ENCODE measurements around the gene ASPSCR1. TPM values are rescaled to one million over a fixed set of nuclear protein-coding genes. Genes with fewer than 3 reads are reported as not detected.
A peak's percentile ranks its signal among the peaks of the same experiment; 100 is the strongest.

The ASPSCR1 gene
- total and polyA plus RNA-seq, 5 donors, result 16.6 to 28.9 (median 21.2) TPM

DNA sequence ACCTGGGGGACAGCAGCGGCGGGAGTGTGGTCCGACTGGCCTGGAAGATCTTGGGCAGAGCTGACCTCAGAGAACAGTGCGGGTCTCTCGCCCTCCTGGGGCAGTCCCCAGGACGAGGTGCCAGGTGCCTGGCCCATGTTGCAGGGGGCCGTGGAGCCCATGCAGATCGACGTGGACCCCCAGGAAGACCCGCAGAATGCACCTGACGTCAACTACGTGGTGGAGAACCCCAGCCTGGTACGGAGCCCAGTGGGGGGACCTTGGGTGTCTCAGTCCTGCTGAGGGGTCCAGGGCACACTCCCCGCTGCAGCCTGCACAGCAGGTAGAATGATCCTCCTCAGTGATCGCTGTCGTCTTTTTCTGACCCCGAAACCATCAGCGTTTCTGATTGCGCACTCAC, 75.7 kb downstream of the ASPSCR1 start:
- H3K4me3 ChIP-seq (ENCODE audit: low read length), result no peak overlapping the region
- H3K27ac ChIP-seq (ENCODE audit: low read length), result no peak overlapping the region
- WGBS, result 87% methylated on average over 19 of the region's 19 CpGs
- no peak for ATAC-seq
- peak in 1 of 3 donors; percentile 34 for DNase-seq
- H3K9me3 ChIP-seq (ENCODE audit: control insufficient read depth, low read length), result no peaks in the 10 kb centered on the region
- intact Hi-C loops (cut with DNase I), result no loop called here
- no peaks in the 10 kb centered on the region for H3K27me3 ChIP-seq (ENCODE audit: control insufficient read depth, insufficient read depth)
- H3K4me1 ChIP-seq (ENCODE audit: control insufficient read depth, insufficient read depth, low read length), result peaks cover 7% of the 10 kb centered on the region

- H3K4me1 ChIP-seq (ENCODE audit: control insufficient read depth, insufficient read depth, low read length), result peaks cover 7% of the 10 kb centered on the region
- H3K4me3 ChIP-seq (ENCODE audit: low read length), result no peak overlapping the region
- DNase-seq, result peak in 1 of 3 donors; percentile 52
- 94% methylated on average over 28 of the region's 28 CpGs for WGBS
- ATAC-seq, result no peak
- H3K9me3 ChIP-seq (ENCODE audit: control insufficient read depth, low read length), result no peaks in the 10 kb centered on the region
- no peak overlapping the region for H3K27ac ChIP-seq (ENCODE audit: low read length)
- intact Hi-C loops (cut with DNase I), result no loop called here
- no peaks in the 10 kb centered on the region for H3K27me3 ChIP-seq (ENCODE audit: control insufficient read depth, insufficient read depth)
Observed at GRCh38 chr17:82053556-82054263, 76.3 kb downstream of the ASPSCR1 start.

GRCh38 chr17:82054351-82055022, 77.1 kb downstream of the ASPSCR1 start:
- ATAC-seq (no peak), DNase-seq (peak in 1 of 3 donors; percentile 59)
- no peaks in the 10 kb centered on the region for H3K27me3 ChIP-seq (ENCODE audit: control insufficient read depth, insufficient read depth)
- H3K27ac ChIP-seq (ENCODE audit: low read length), result no peak overlapping the region
- no peak overlapping the region for H3K4me3 ChIP-seq (ENCODE audit: low read length)
- H3K9me3 ChIP-seq (ENCODE audit: control insufficient read depth, low read length), result no peaks in the 10 kb centered on the region
- intact Hi-C loops (cut with DNase I), result no loop called here
- WGBS, result 89% methylated on average over 38 of the region's 38 CpGs
- H3K4me1 ChIP-seq (ENCODE audit: control insufficient read depth, insufficient read depth, low read length), result peaks cover 7% of the 10 kb centered on the region

- ATAC-seq, result no peak
- intact Hi-C loops (cut with DNase I), result no loop called here
- WGBS, result 81% methylated on average over 26 of the region's 26 CpGs
- Histone ChIP-seq H3K27ac (ENCODE audit: low read length) (no peak overlapping the region), H3K4me3 (ENCODE audit: low read length) (no peak overlapping the region), H3K9me3 (ENCODE audit: control insufficient read depth, low read length) (no peaks in the 10 kb centered on the region), H3K27me3 (ENCODE audit: control insufficient read depth, insufficient read depth) (no peaks in the 10 kb centered on the region), H3K4me1 (ENCODE audit: control insufficient read depth, insufficient read depth, low read length) (peaks cover 7% of the 10 kb centered on the region)
- peak in 1 of 3 donors; percentile 58 for DNase-seq
Observed at GRCh38 chr17:82055023-82055964, 77.9 kb downstream of the ASPSCR1 start.

- intact Hi-C loops (cut with DNase I), result no loop called here
- peak in 1 of 3 donors; percentile 44 for DNase-seq
- no peaks in the 10 kb centered on the region for H3K9me3 ChIP-seq (ENCODE audit: control insufficient read depth, low read length)
- peaks cover 7% of the 10 kb centered on the region for H3K4me1 ChIP-seq (ENCODE audit: control insufficient read depth, insufficient read depth, low read length)
- 89% methylated on average over 28 of the region's 28 CpGs for WGBS
- no peaks in the 10 kb centered on the region for H3K27me3 ChIP-seq (ENCODE audit: control insufficient read depth, insufficient read depth)
- H3K27ac ChIP-seq (ENCODE audit: low read length), result no peak overlapping the region
- ATAC-seq, result no peak
- H3K4me3 ChIP-seq (ENCODE audit: low read length), result no peak overlapping the region
Observed at GRCh38 chr17:82055965-82056728, 78.7 kb downstream of the ASPSCR1 start.

GRCh38 chr17:82056729-82057621, 79.5 kb downstream of the ASPSCR1 start:
- WGBS, result 82% methylated on average over 29 of the region's 29 CpGs
- Histone ChIP-seq H3K27me3 (ENCODE audit: control insufficient read depth, insufficient read depth) (no peaks in the 10 kb centered on the region), H3K4me1 (ENCODE audit: control insufficient read depth, insufficient read depth, low read length) (peaks cover 7% of the 10 kb centered on the region), H3K27ac (ENCODE audit: low read length) (no peak overlapping the region), H3K9me3 (ENCODE audit: control insufficient read depth, low read length) (no peaks in the 10 kb centered on the region), H3K4me3 (ENCODE audit: low read length) (no peak overlapping the region)
- ATAC-seq, result no peak
- DNase-seq, result peak in 1 of 3 donors; percentile 54
- intact Hi-C loops (cut with DNase I), result no loop called here

GRCh38 chr17:82058230-82058854, 80.9 kb downstream of the ASPSCR1 start:
- Histone ChIP-seq H3K9me3 (ENCODE audit: control insufficient read depth, low read length) (no peaks in the 10 kb centered on the region), H3K27me3 (ENCODE audit: control insufficient read depth, insufficient read depth) (no peaks in the 10 kb centered on the region), H3K4me3 (ENCODE audit: low read length) (no peak overlapping the region), H3K27ac (ENCODE audit: low read length) (no peak overlapping the region), H3K4me1 (ENCODE audit: control insufficient read depth, insufficient read depth, low read length) (no peaks in the 10 kb centered on the region)
- intact Hi-C loops (cut with DNase I), result no loop called here
- ATAC-seq (no peak), DNase-seq (peak in 1 of 3 donors; percentile 51)
- WGBS, result 77% methylated on average over 17 of the region's 17 CpGs

DNA sequence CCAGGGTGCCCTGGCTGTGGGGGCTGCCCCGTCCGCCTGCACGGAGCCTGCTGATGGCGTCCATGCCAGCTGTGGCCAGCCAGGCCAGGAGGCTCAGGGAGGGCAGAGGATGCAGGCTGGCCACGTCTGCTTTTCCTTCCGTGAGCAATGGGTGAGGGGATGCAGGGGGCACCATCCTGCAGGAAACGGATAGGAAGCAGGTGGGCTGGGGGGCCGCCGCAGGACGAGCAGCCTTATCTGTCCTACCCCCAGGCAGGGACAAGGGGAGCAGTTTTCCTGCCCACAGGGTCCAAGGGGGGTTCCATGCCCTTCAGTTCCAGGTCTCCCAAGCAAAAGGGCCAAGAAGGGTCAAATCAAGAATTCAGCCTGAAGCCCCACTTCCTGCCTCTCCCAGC, 81.4 kb downstream of the ASPSCR1 start:
- Histone ChIP-seq H3K4me1 (ENCODE audit: control insufficient read depth, insufficient read depth, low read length) (no peaks in the 10 kb centered on the region), H3K27me3 (ENCODE audit: control insufficient read depth, insufficient read depth) (no peaks in the 10 kb centered on the region), H3K27ac (ENCODE audit: low read length) (no peak overlapping the region), H3K4me3 (ENCODE audit: low read length) (no peak overlapping the region), H3K9me3 (ENCODE audit: control insufficient read depth, low read length) (no peaks in the 10 kb centered on the region)
- WGBS, result 71% methylated on average over 10 of the region's 10 CpGs
- DNase-seq (peak in 1 of 3 donors; percentile 42), ATAC-seq (no peak)
- intact Hi-C loops (cut with DNase I), result no loop called here

DNA sequence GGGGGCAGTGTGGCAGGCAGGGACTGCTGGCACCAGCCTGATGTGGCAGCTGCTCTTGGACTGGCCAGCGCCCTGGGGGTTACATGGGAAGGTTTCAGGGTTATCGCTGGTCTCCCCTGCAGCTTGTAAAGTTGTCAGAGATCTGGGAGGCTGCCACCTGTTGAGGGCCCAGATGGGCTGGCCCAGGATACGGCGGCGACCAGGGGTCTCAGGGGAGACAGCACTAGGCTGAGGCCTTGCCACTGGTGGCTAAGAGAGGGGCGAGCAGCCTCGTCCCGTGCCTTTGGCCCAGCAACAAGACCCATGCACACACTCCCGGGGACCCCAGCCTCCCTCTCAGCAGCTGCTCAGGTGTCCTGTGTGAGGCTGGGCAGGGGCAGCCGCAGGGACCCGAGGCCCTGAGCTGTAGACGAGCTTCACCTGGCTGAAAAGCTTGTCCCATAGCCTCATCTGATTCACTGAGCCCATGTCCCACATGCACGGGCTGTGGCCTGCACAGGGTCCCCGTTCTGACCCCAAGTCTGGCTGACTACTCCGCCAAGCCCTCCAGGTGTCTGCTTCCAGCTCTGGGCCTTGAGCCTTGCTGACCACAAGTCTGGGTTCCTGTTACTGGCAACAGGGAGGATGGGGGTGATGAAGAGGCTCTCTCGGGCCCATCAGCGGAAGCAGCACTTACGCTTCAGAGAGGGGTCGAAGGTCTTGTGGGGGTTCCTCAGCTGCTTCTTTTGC, 82.0 kb downstream of the ASPSCR1 start:
- no peak overlapping the region for H3K4me3 ChIP-seq (ENCODE audit: low read length)
- ATAC-seq, result no peak
- intact Hi-C loops (cut with DNase I), result no loop called here
- peaks cover under 1% of the 10 kb centered on the region for H3K4me1 ChIP-seq (ENCODE audit: control insufficient read depth, insufficient read depth, low read length)
- DNase-seq, result peak in 2 of 3 donors; percentile 50 to 55
- H3K27ac ChIP-seq (ENCODE audit: low read length), result no peak overlapping the region
- no peaks in the 10 kb centered on the region for H3K9me3 ChIP-seq (ENCODE audit: control insufficient read depth, low read length)
- no peaks in the 10 kb centered on the region for H3K27me3 ChIP-seq (ENCODE audit: control insufficient read depth, insufficient read depth)
- WGBS, result 67% methylated on average over 19 of the region's 19 CpGs
